B cell (primary cell): Measurements from ENCODE around the gene RALGAPA2. TPM values are rescaled to one million over a fixed set of nuclear protein-coding genes. Genes with fewer than 3 reads are reported as not detected.

ENCODE experiments used
- ATAC-seq: fragments of 200-7000 bp; cut with Tn5 transposase; one replicate; pipeline ENCODE4 v1.10.0; 2021; ENCODE audit warnings: low read depth, mild to moderate bottlenecking, moderate number of reproducible peaks, moderate library complexity
- CTCF ChIA-PET: fragments of 350-600 bp; sonication (Branson Sonifier 250); formaldehyde crosslinking; loops from one replicate; lab custom pipeline; 2021; ENCODE audit warnings: antibody characterized with exemption, inconsistent platforms; lab: Charles Lee
- POLR2A ChIA-PET: fragments of 350-600 bp; sonication (Branson Sonifier 250); formaldehyde crosslinking; loops from one replicate; lab custom pipeline; 2021; ENCODE audit warnings: antibody characterized with exemption; lab: Charles Lee
- DNase-seq: peaks from one replicate; pipeline ENCODE4 v3.0.0; 2013
- H2AFZ ChIP-seq: 2 replicates; pipeline ENCODE4 v1.6.1; 2012; ENCODE audit warnings: mild to moderate bottlenecking, low read depth, low read length; ENCODE audit not compliant: insufficient read depth, poor library complexity, severe bottlenecking
- H3K27ac ChIP-seq, 2 donors: 1 replicate in 1 of 2; 2 replicates in 1 of 2; pipeline ENCODE4 v1.5.1; 2012 to 2013; ENCODE audit warnings: low read length in 2 of 2, mild to moderate bottlenecking in 2 of 2, moderate library complexity in 1 of 2
- H3K27me3 ChIP-seq, 4 experiments: fragments of 200-600 bp in 1 of 4; sonication (generic) in 1 of 4; replicated peaks in 1 of 4; 1 replicate in 2 of 4; 2 replicates in 2 of 4; pipeline versions ENCODE4 v1.6.1 to v1.7.0; 2013 to 2016; ENCODE audit warnings: low read length in 3 of 4, mild to moderate bottlenecking in 2 of 4, mixed read lengths in 1 of 4, moderate library complexity in 1 of 4; ENCODE audit not compliant: insufficient read depth in 4 of 4, control insufficient read depth in 3 of 4; ENCODE audit errors: control extremely low read depth in 1 of 4
- H3K36me3 ChIP-seq, 2 experiments: replicated peaks in 1 of 2; 1 replicate in 1 of 2; 2 replicates in 1 of 2; pipeline versions ENCODE4 v1.6.1 to v1.7.1; 2013; ENCODE audit warnings: low read length in 1 of 2; ENCODE audit not compliant: insufficient read depth in 2 of 2, control insufficient read depth in 1 of 2; ENCODE audit errors: control extremely low read depth in 1 of 2, extremely low read depth in 1 of 2
- H3K4me1 ChIP-seq, 2 donors: fragments of 200-600 bp in 1 of 2; sonication (generic) in 1 of 2; 1 replicate in 1 of 2; 2 replicates in 1 of 2; pipeline versions ENCODE4 v1.5.1 to v1.6.1; 2013 to 2017; ENCODE audit warnings: low read length in 2 of 2; ENCODE audit not compliant: control insufficient read depth in 2 of 2, insufficient read depth in 2 of 2
- H3K4me2 ChIP-seq: replicated peaks from 2 replicates; pipeline ENCODE3; 2012; ENCODE audit warnings: mild to moderate bottlenecking, low read depth, low read length; ENCODE audit not compliant: poor library complexity, severe bottlenecking
- H3K4me3 ChIP-seq, 5 experiments: fragments of 200-600 bp in 1 of 5; sonication (generic) in 1 of 5; 1 replicate in 3 of 5; 2 replicates in 2 of 5; pipeline versions ENCODE4 v1.5.1 to v1.7.0; 2011 to 2016; ENCODE audit warnings: low read length in 4 of 5, mild to moderate bottlenecking in 4 of 5, low read depth in 2 of 5, control low read depth in 1 of 5, moderate library complexity in 1 of 5; ENCODE audit not compliant: insufficient read depth in 1 of 5; ENCODE audit errors: control extremely low read depth in 1 of 5, extremely low read depth in 1 of 5
- H3K79me2 ChIP-seq: fragments of 200-600 bp; sonication (generic); one replicate; pipeline ENCODE4 v1.6.0; 2016; ENCODE audit warnings: low read length; ENCODE audit not compliant: control insufficient read depth, insufficient read depth
- H3K9ac ChIP-seq: fragments of 200-600 bp; sonication (generic); 2 replicates; pipeline ENCODE4 v1.6.1; 2017; ENCODE audit warnings: mild to moderate bottlenecking, low read length, moderate library complexity
- H3K9me3 ChIP-seq, 3 donors: one replicate each; pipeline versions ENCODE4 v1.6.1 to v1.7.1; 2013; ENCODE audit warnings: low read length in 2 of 3; ENCODE audit not compliant: control insufficient read depth in 2 of 3, insufficient read depth in 1 of 3; ENCODE audit errors: control extremely low read depth in 1 of 3
- H4K20me1 ChIP-seq: 2 replicates; pipeline ENCODE4 v1.6.0; 2012; ENCODE audit warnings: mild to moderate bottlenecking, low read length; ENCODE audit not compliant: insufficient read depth, control insufficient read depth, poor library complexity, severe bottlenecking
- H3K27ac Mint-ChIP-seq: one replicate; pipeline ENCODE4 v1.8.0; 2021; ENCODE audit warnings: mixed read lengths
- H3K27me3 Mint-ChIP-seq: one replicate; pipeline ENCODE4 v1.8.0; 2021; ENCODE audit warnings: mixed read lengths
- H3K4me1 Mint-ChIP-seq: one replicate; pipeline ENCODE4 v1.8.0; 2021; ENCODE audit warnings: mixed read lengths
- H3K4me3 Mint-ChIP-seq: one replicate; pipeline ENCODE4 v1.8.0; 2021; ENCODE audit warnings: mixed read lengths
- H3K9me3 Mint-ChIP-seq: one replicate; pipeline ENCODE4 v1.8.0; 2022; ENCODE audit warnings: mixed read lengths; ENCODE audit not compliant: insufficient read depth
- CTCF ChIP-seq: fragments of 200-600 bp; IDR thresholded peaks from one replicate; pipeline ENCODE4 v1.8.0; 2022; ENCODE audit warnings: antibody characterized with exemption, mild to moderate bottlenecking
- EZH2 ChIP-seq: IDR thresholded peaks from 2 replicates; pipeline ENCODE4 v1.6.1; 2012; ENCODE audit warnings: borderline replicate concordance, low read depth, mild to moderate bottlenecking, moderate library complexity, low read length; ENCODE audit not compliant: insufficient read depth, poor library complexity, severe bottlenecking
- WGBS: methylation state at CpG from one replicate; pipeline ENCODE4 v1.1.5; 2013; ENCODE audit warnings: missing lambda C conversion rate; ENCODE audit not compliant: insufficient coverage; 5-methylcytosine and 5-hydroxymethylcytosine counted together
- intact Hi-C: fragments of 100-400 bp; cut with micrococcal nuclease; formaldehyde crosslinking; loops from one replicate; pipeline ENCODE4 v1.10.0; 2022
- polyA plus RNA-seq: library from polyadenylated mRNA; depleted of rRNA; stranded (reverse); fragments of >200 nt; gene quantifications from 2 replicates; pipeline ENCODE4 v1.2.3, GENCODE V29; 2012
- total RNA-seq, 2 donors: library from RNA; stranded (reverse); fragments of 120-200 nt in 1 of 2; gene quantifications; 1 replicate in 1 of 2; 2 replicates in 1 of 2; pipeline versions ENCODE4 v1.2.3 to v1.2.4, GENCODE V29; 2013 to 2022

The RALGAPA2 gene
- total and polyA plus RNA-seq, 2 donors (not counting 1 experiment from before 2014, with no cell fraction given): 6.4 to 33.1 TPM

GRCh38 chr20:20491784-20492264 is 220.6 kb downstream of the RALGAPA2 start:
- Histone ChIP-seq H3K4me3 (no peak overlapping the region), H3K36me3 (peaks cover 9 to 22% of the 10 kb centered on the region in 2 experiments), H3K9me3 (no peaks in the 10 kb centered on the region), H3K27ac (no peak overlapping the region), H3K27me3 (no peaks in the 10 kb centered on the region), H4K20me1 (no peaks in the 10 kb centered on the region), H2AFZ (no peak overlapping the region), H3K4me2 (no peak overlapping the region), H3K9ac (no peak overlapping the region), H3K79me2 (no peaks in the 10 kb centered on the region), H3K4me1 (peaks cover 0 to 4% of the 10 kb centered on the region in 2 donors)
- ATAC-seq (no peak), DNase-seq (no peak)
- H3K4me3 Mint-ChIP-seq: no peak overlapping the region
- POLR2A ChIA-PET: no interaction called here
- intact Hi-C loops: no loop called here
- peaks cover 18% of the 10 kb centered on the region for H3K4me1 Mint-ChIP-seq
- CTCF ChIA-PET: interaction anchor here (0.7 kb wide), 1 partner anchor 39 kb away, joined by 3 read pairs; no protein-coding TSS in a partner anchor
- H3K9me3 Mint-ChIP-seq: no peaks in the 10 kb centered on the region
- H3K27me3 Mint-ChIP-seq: no peaks in the 10 kb centered on the region
- no CpG with 5 or more reads among the region's 5 CpGs for WGBS
- no peak for TF ChIP-seq EZH2
- TF ChIP-seq CTCF: no peak
- no peak overlapping the region for H3K27ac Mint-ChIP-seq

- H3K4me1 ChIP-seq: peaks cover 0 to 4% of the 10 kb centered on the region in 2 donors
- DNase-seq: no peak
- intact Hi-C loops: no loop called here
- H3K9me3 ChIP-seq: no peaks in the 10 kb centered on the region
- H4K20me1 ChIP-seq: no peaks in the 10 kb centered on the region
- no peaks in the 10 kb centered on the region for H3K27me3 ChIP-seq
- Mint-ChIP-seq H3K4me1 (peaks cover 18% of the 10 kb centered on the region), H3K9me3 (no peaks in the 10 kb centered on the region), H3K4me3 (no peak overlapping the region), H3K27ac (no peak overlapping the region), H3K27me3 (no peaks in the 10 kb centered on the region)
- H3K79me2 ChIP-seq: no peaks in the 10 kb centered on the region
- POLR2A ChIA-PET: no interaction called here
- CTCF ChIA-PET: interaction anchor here (0.7 kb wide), 1 partner anchor 39 kb away, joined by 3 read pairs; no protein-coding TSS in a partner anchor
- no peak overlapping the region for H3K27ac ChIP-seq
- TF ChIP-seq EZH2: no peak
- TF ChIP-seq CTCF: no peak
- peaks cover 9 to 19% of the 10 kb centered on the region in 2 experiments for H3K36me3 ChIP-seq
- no peak overlapping the region for H3K4me3 ChIP-seq
- no peak overlapping the region for H3K9ac ChIP-seq
- no peak for ATAC-seq
- H3K4me2 ChIP-seq: no peak overlapping the region
- no peak overlapping the region for H2AFZ ChIP-seq
- 50% methylated on average over 1 of the region's 5 CpGs for WGBS
Measured at GRCh38 chr20:20491110-20491783, 221.2 kb downstream of the RALGAPA2 start.
